ENCODE results near the gene FXYD2.

DNA sequence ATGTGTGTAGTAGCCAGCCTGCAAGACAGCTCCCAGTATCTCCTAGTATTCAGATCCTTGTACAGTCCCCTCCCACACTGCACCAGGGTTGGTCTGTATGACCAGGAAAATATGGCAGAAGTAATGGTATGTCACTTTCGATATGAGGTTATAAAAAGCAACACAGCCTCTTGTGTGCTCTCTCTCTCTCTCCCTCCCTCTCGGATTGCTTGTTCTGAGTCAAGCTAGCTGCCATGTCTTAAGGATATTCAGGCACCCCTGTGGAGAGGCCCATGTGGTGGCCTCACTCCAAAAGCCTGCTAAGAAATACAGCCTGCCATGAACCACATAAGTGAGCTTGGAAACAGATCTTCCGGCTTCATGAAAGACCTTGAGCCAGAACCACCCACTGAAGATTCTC lies 26.6 kb upstream of the FXYD2 start:
- TF ChIP-seq, protein P1, sequence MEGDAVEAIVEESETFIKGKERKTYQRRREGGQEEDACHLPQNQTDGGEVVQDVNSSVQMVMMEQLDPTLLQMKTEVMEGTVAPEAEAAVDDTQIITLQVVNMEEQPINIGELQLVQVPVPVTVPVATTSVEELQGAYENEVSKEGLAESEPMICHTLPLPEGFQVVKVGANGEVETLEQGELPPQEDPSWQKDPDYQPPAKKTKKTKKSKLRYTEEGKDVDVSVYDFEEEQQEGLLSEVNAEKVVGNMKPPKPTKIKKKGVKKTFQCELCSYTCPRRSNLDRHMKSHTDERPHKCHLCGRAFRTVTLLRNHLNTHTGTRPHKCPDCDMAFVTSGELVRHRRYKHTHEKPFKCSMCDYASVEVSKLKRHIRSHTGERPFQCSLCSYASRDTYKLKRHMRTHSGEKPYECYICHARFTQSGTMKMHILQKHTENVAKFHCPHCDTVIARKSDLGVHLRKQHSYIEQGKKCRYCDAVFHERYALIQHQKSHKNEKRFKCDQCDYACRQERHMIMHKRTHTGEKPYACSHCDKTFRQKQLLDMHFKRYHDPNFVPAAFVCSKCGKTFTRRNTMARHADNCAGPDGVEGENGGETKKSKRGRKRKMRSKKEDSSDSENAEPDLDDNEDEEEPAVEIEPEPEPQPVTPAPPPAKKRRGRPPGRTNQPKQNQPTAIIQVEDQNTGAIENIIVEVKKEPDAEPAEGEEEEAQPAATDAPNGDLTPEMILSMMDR (IDR thresholded peaks at IDR 0.05): no peak
- no peak for TF ChIP-seq POLR2A (IDR thresholded peaks at IDR 0.05)

Measured in lower leg skin (tissue), 3 donors.